GM12878 (cell line): ENCODE measurements around the gene LDLRAD4. TPM values are rescaled to one million over a fixed set of nuclear protein-coding genes. Genes with fewer than 3 reads are reported as not detected.

ENCODE experiments used
- ATAC-seq: fragments of 200-7000 bp; cut with Tn5 transposase; 3 replicates; pipeline ENCODE4 v1.9.1; 2020; ENCODE audit warnings: mild to moderate bottlenecking, moderate library complexity
- BruUV-seq: library from RNA; stranded (reverse); fragments of 400-500 nt; replicated peaks from 2 replicates; lab custom pipeline; 2021; lab: Mats Ljungman, UMichigan
- CTCF ChIA-PET: fragments of 300-600 bp; sonication (Branson Sonifier 250); formaldehyde crosslinking; extraction: SDS; loops from one replicate; lab custom pipeline; 2021; ENCODE audit warnings: inconsistent platforms; lab: Yijun Ruan, JAX
- POLR2A ChIA-PET: fragments of 350-600 bp; formaldehyde crosslinking; extraction: SDS; loops from one replicate; lab custom pipeline; 2021; ENCODE audit warnings: inconsistent platforms; lab: Charles Lee
- RAD21 ChIA-PET: fragments of 300-600 bp; sonication (Branson Sonifier 250); formaldehyde crosslinking; loops from one replicate; lab custom pipeline; 2023; ENCODE audit warnings: antibody characterized with exemption; ENCODE audit not compliant: unreplicated experiment; lab: Charles Lee
- SMC1A ChIA-PET: fragments of 300-600 bp; sonication (Branson Sonifier 250); formaldehyde crosslinking; loops from one replicate; lab custom pipeline; 2023; ENCODE audit not compliant: unreplicated experiment, uncharacterized antibody; lab: Charles Lee
- DNase-seq: peaks from one replicate; pipeline ENCODE4 v3.0.0-alpha.2; 2011; ENCODE audit warnings: low read depth, low spot score
- FAIRE-seq: peaks from 3 replicates; lab custom pipeline; 2011; peaks lifted over from hg19 to GRCh38; lab: Jason Lieb, UNC
- H2AFZ ChIP-seq: 2 replicates; pipeline ENCODE4 v1.6.0; 2011; ENCODE audit warnings: low read depth, low read length, control low read depth; ENCODE audit not compliant: control insufficient read depth
- H3K27ac ChIP-seq: 2 replicates; pipeline ENCODE4 v1.5.1; 2011; ENCODE audit warnings: control low read depth; ENCODE audit not compliant: control insufficient read depth, insufficient read depth
- H3K27me3 ChIP-seq, 2 experiments: replicated peaks in 1 of 2; 2 replicates each; pipeline versions ENCODE4 v1.6.0 to v1.6.1; 2011; ENCODE audit warnings: low read length in 1 of 2; ENCODE audit not compliant: control insufficient read depth in 2 of 2, insufficient read depth in 2 of 2
- H3K36me3 ChIP-seq, 2 experiments: 2 replicates each; pipeline ENCODE4 v1.5.1; 2011; ENCODE audit warnings: low read length in 1 of 2; ENCODE audit not compliant: control insufficient read depth in 2 of 2, insufficient read depth in 2 of 2
- H3K4me1 ChIP-seq: 2 replicates; pipeline ENCODE4 v1.6.1; 2011; ENCODE audit warnings: mild to moderate bottlenecking, low read length, moderate library complexity, mixed read lengths; ENCODE audit not compliant: control insufficient read depth, insufficient read depth
- H3K4me2 ChIP-seq: 2 replicates; pipeline ENCODE4 v1.6.0; 2011; ENCODE audit warnings: control low read depth; ENCODE audit not compliant: control insufficient read depth, insufficient read depth
- H3K4me3 ChIP-seq: fragments of 200-600 bp; sonication (generic); 2 replicates; pipeline ENCODE4 v1.5.1; 2016
- H3K79me2 ChIP-seq: 2 replicates; pipeline ENCODE4 v1.6.0; 2011; ENCODE audit warnings: low read length; ENCODE audit not compliant: control insufficient read depth, insufficient read depth
- H3K9ac ChIP-seq: 2 replicates; pipeline ENCODE4 v1.8.0; 2011; ENCODE audit warnings: low read length, control low read depth, mixed read lengths; ENCODE audit not compliant: control insufficient read depth, insufficient read depth
- H3K9me3 ChIP-seq: replicated peaks from 3 replicates; pipeline ENCODE4 v1.5.1; 2011; ENCODE audit warnings: mild to moderate bottlenecking, low read length; ENCODE audit not compliant: control insufficient read depth, insufficient read depth
- H4K20me1 ChIP-seq: 2 replicates; pipeline ENCODE4 v1.6.0; 2011; ENCODE audit not compliant: control insufficient read depth, insufficient read depth
- CREB1 ChIP-seq: IDR thresholded peaks from 2 replicates; pipeline ENCODE4 v1.6.1; 2012; ENCODE audit warnings: low read depth, mild to moderate bottlenecking, inconsistent platforms
- CREM ChIP-seq: IDR thresholded peaks from 2 replicates; pipeline ENCODE4 v1.6.1; 2014; ENCODE audit warnings: antibody characterized with exemption, low read depth
- ESRRA ChIP-seq: IDR thresholded peaks from 2 replicates; pipeline ENCODE4 v1.6.1; 2012; ENCODE audit warnings: mild to moderate bottlenecking, low read length, improper control_type of control experiment
- HDGF ChIP-seq: fragments of 450-650 bp; IDR thresholded peaks from 2 replicates; pipeline ENCODE4 v1.6.1; 2016; ENCODE audit warnings: antibody characterized with exemption
- MEF2B ChIP-seq: fragments of 450-650 bp; IDR thresholded peaks from 2 replicates; pipeline ENCODE4 v1.6.1; 2018; ENCODE audit warnings: mild to moderate bottlenecking, moderate library complexity; ENCODE audit not compliant: partially characterized antibody, poor library complexity, severe bottlenecking
- NFYB ChIP-seq: IDR thresholded peaks from 2 replicates; pipeline ENCODE4 v1.6.1; 2011; ENCODE audit warnings: low read depth, mild to moderate bottlenecking, low read length, improper control_type of control experiment, moderate library complexity; ENCODE audit not compliant: insufficient read depth
- STAT1 ChIP-seq: fragments of 450-650 bp; conservative IDR thresholded peaks from 2 replicates; pipeline ENCODE4 v1.6.1; 2014; ENCODE audit warnings: antibody characterized with exemption, mild to moderate bottlenecking
- TBL1XR1 ChIP-seq: IDR thresholded peaks from 2 replicates; pipeline ENCODE4 v1.6.1; 2012; ENCODE audit warnings: low read depth, low read length, improper control_type of control experiment
- WGBS: methylation state at CpG from one replicate; pipeline ENCODE4 v1.1.6; 2016; ENCODE audit warnings: low lambda C conversion rate; ENCODE audit not compliant: insufficient replicate concordance, insufficient coverage; ENCODE audit errors: missing lambda C conversion rate; 5-methylcytosine and 5-hydroxymethylcytosine counted together
- in situ Hi-C: fragments of 300-500 bp; cut with MboI; formaldehyde crosslinking; loops from 9 replicates; pipeline ENCODE4 v1.14.3; 2018; ENCODE audit warnings: mixed read lengths
- intact Hi-C: fragments of 100-400 bp; cut with micrococcal nuclease; formaldehyde crosslinking; loops from one replicate; pipeline ENCODE4 v1.14.2; 2022; ENCODE audit not compliant: unreplicated experiment
- polyA plus RNA-seq, 11 experiments: library from polyadenylated mRNA; depleted of rRNA in 4 of 11; unstranded in 6 of 11; stranded (reverse) in 5 of 11; fragments of >200 nt; fragmentation: Nextera tagmentation in 4 of 11; fragmentation: Illumina TruSeq in 1 of 11; extraction: Ambion mirVana in 4 of 11; extraction: Trizol in 1 of 11; gene quantifications; 1 replicate in 1 of 11; 2 replicates in 10 of 11; pipeline versions ENCODE4 v1.2.1 to v1.2.3, GENCODE V29; 2011 to 2016; ENCODE audit warnings: inconsistent platforms in 2 of 11, missing spikeins in 2 of 11, low read depth in 1 of 11
- total RNA-seq, 4 experiments: library from RNA; depleted of rRNA in 3 of 4; stranded (reverse); fragments of >200 nt in 3 of 4; fragmentation: Illumina TruSeq in 1 of 4; extraction: Trizol in 1 of 4; gene quantifications; 2 replicates each; pipeline versions ENCODE4 v1.2.1 to v1.2.3, GENCODE V29; 2013 to 2021
- TF ChIP-seq, protein P1 (sequence below): fragments of 450-650 bp; IDR thresholded peaks from 2 replicates; pipeline ENCODE4 v1.6.1; 2016; ENCODE audit warnings: mild to moderate bottlenecking, moderate library complexity, borderline replicate concordance

The LDLRAD4 gene
- total and polyA plus RNA-seq, 10 of the 15 experiments (the other 5 are each of a cell fraction or from before 2014, with no cell fraction given): 2.7 to 16.8 (median 11.2) TPM

DNA sequence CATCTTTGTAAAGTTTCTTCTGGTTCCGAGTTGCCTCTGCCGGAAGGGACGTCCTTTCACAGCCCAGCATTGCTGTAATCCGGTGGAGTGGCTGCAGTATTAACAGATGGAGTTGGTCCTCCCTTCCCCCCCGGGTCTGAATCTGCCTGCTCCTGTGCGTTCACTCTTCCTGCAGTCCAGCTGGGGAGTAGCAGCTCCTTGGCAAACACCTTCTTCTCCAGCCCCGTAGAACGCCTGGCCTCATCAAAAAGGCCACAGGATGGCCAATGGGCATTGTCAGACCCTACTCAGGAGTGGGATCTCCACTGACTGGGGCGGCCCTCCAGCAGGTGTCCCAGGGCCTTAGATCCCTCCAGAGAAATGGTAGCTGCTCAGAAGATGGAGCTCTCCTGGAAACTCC, 273.8 kb downstream of the LDLRAD4 start:
- BruUV-seq: no TSS peak
- Histone ChIP-seq H3K4me1 (no peaks in the 10 kb centered on the region; the same call in 1 of the 2 replicates), H3K4me2 (no peak overlapping the region), H3K9ac (no peak overlapping the region), H2AFZ (no peak overlapping the region), H3K9me3 (no peaks in the 10 kb centered on the region), H3K27ac (no peak overlapping the region), H3K79me2 (no peaks in the 10 kb centered on the region), H3K4me3 (no peak overlapping the region), H3K36me3 (no peaks in the 10 kb centered on the region), H3K27me3 (no peaks in the 10 kb centered on the region; a peak in 1 of 4 replicates), H4K20me1 (no peaks in the 10 kb centered on the region)
- no peak for DNase-seq
- ChIA-PET SMC1A (no interaction called here), POLR2A (no interaction called here), CTCF (no interaction called here), RAD21 (no interaction called here)
- FAIRE-seq: no peak
- TF ChIP-seq CREM (no peak), NFYB (no peak), STAT1 (no peak), TBL1XR1 (no peak), ESRRA (no peak), HDGF (no peak), CREB1 (no peak), MEF2B (no peak)
- TF ChIP-seq, protein P1, sequence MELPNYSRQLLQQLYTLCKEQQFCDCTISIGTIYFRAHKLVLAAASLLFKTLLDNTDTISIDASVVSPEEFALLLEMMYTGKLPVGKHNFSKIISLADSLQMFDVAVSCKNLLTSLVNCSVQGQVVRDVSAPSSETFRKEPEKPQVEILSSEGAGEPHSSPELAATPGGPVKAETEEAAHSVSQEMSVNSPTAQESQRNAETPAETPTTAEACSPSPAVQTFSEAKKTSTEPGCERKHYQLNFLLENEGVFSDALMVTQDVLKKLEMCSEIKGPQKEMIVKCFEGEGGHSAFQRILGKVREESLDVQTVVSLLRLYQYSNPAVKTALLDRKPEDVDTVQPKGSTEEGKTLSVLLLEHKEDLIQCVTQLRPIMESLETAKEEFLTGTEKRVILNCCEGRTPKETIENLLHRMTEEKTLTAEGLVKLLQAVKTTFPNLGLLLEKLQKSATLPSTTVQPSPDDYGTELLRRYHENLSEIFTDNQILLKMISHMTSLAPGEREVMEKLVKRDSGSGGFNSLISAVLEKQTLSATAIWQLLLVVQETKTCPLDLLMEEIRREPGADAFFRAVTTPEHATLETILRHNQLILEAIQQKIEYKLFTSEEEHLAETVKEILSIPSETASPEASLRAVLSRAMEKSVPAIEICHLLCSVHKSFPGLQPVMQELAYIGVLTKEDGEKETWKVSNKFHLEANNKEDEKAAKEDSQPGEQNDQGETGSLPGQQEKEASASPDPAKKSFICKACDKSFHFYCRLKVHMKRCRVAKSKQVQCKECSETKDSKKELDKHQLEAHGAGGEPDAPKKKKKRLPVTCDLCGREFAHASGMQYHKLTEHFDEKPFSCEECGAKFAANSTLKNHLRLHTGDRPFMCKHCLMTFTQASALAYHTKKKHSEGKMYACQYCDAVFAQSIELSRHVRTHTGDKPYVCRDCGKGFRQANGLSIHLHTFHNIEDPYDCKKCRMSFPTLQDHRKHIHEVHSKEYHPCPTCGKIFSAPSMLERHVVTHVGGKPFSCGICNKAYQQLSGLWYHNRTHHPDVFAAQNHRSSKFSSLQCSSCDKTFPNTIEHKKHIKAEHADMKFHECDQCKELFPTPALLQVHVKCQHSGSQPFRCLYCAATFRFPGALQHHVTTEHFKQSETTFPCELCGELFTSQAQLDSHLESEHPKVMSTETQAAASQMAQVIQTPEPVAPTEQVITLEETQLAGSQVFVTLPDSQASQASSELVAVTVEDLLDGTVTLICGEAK: no peak
- 64% methylated on average over 9 of the region's 9 CpGs for WGBS
- intact Hi-C loops: no loop called here
- in situ Hi-C loops: no loop called here
- no peak for ATAC-seq
